ENCODE data around the gene NOL4L.

GRCh38 chr20:32572271-32572968 is 12.7 kb downstream of the NOL4L start:
- TF ChIP-seq MYC (IDR thresholded peaks at IDR 0.05; ENCODE audit: low read depth, low read length) = no peak
- no peak for TF ChIP-seq POLR2A (IDR thresholded peaks at IDR 0.05; ENCODE audit: extremely low read depth, insufficient read length)

Measured in NB4 (cell line).